ENCODE measurements around the gene NEURL1B.
"Not testable (repeated sequence)": the region's sequence is repeated elsewhere in the genome, so short reads cannot be mapped to it uniquely, and the experiment has no call there.

The NEURL1B gene

GRCh38 chr5:172699999-172700364, 58.9 kb downstream of the NEURL1B start:
- no peak for DNase-seq

- DNase-seq = no peak
Observed at GRCh38 chr5:172700365-172701290, 59.6 kb downstream of the NEURL1B start.

- no peak for DNase-seq
Observed at GRCh38 chr5:172701291-172701656, 60.2 kb downstream of the NEURL1B start.

- DNase-seq = no peak
Observed at GRCh38 chr5:172703952-172704351, 62.9 kb downstream of the NEURL1B start.

- no peak for DNase-seq
Observed at GRCh38 chr5:172705576-172706084, 64.6 kb downstream of the NEURL1B start.

- DNase-seq = no peak
Observed at GRCh38 chr5:172706796-172707195, 65.7 kb downstream of the NEURL1B start.

- DNase-seq = no peak
Observed at GRCh38 chr5:172707285-172708182, 66.5 kb downstream of the NEURL1B start.

GRCh38 chr5:172708183-172708505, 67.1 kb downstream of the NEURL1B start:
- DNase-seq = no peak

- no peak for DNase-seq
Observed at GRCh38 chr5:172710676-172711075, 69.6 kb downstream of the NEURL1B start.

GRCh38 chr5:172711321-172711861, 70.3 kb downstream of the NEURL1B start:
- DNase-seq = not testable (repeated sequence)

- DNase-seq = no peak
Observed at GRCh38 chr5:172712610-172713009, 71.5 kb downstream of the NEURL1B start.

- peak; percentile 96 for DNase-seq
Observed at GRCh38 chr5:172713113-172713808, 72.2 kb downstream of the NEURL1B start.

GRCh38 chr5:172713809-172714490, 72.9 kb downstream of the NEURL1B start:
- DNase-seq = no peak

GRCh38 chr5:172714491-172715420, 73.7 kb downstream of the NEURL1B start:
- DNase-seq = peak; percentile 79

- DNase-seq = no peak
Observed at GRCh38 chr5:172715421-172715780, 74.3 kb downstream of the NEURL1B start.

- DNase-seq = no peak
Observed at GRCh38 chr5:172715931-172716682, 75.0 kb downstream of the NEURL1B start.

- DNase-seq = peak; percentile 94
Observed at GRCh38 chr5:172716796-172717313, 75.8 kb downstream of the NEURL1B start.

- DNase-seq = no peak
Observed at GRCh38 chr5:172717481-172718195, 76.6 kb downstream of the NEURL1B start.

- DNase-seq = no peak
Observed at GRCh38 chr5:172718527-172719114, 77.6 kb downstream of the NEURL1B start.
